Liver (tissue), 9 donors: ENCODE results near the gene KLK7. TPM values are rescaled to one million over a fixed set of nuclear protein-coding genes. Genes with fewer than 3 reads are reported as not detected.

Source experiments
- DNase-seq: peaks from one replicate; pipeline ENCODE4 v3.0.0-alpha.2; 2017; ENCODE audit warnings: low spot score
- H3K27ac ChIP-seq, 2 donors: one replicate each; pipeline ENCODE4 v1.7.0; 2013; ENCODE audit warnings: inconsistent platforms in 2 of 2, low read length in 2 of 2, control low read depth in 1 of 2, low read depth in 1 of 2, mild to moderate bottlenecking in 1 of 2
- H3K27me3 ChIP-seq, 4 donors: one replicate each; pipeline versions ENCODE4 v1.6.1 to v1.7.0; 2013; ENCODE audit warnings: low read length in 3 of 4, inconsistent platforms in 1 of 4, mild to moderate bottlenecking in 1 of 4, moderate library complexity in 1 of 4; ENCODE audit not compliant: control insufficient read depth in 4 of 4, insufficient read depth in 4 of 4
- H3K36me3 ChIP-seq, 4 donors: one replicate each; pipeline versions ENCODE4 v1.6.1 to v1.7.0; 2013; ENCODE audit warnings: low read length in 3 of 4, mild to moderate bottlenecking in 3 of 4, low read depth in 1 of 4, moderate library complexity in 1 of 4; ENCODE audit not compliant: control insufficient read depth in 4 of 4, insufficient read depth in 3 of 4
- H3K4me1 ChIP-seq, 4 donors: one replicate each; pipeline versions ENCODE4 v1.6.1 to v1.7.0; 2013; ENCODE audit warnings: low read length in 3 of 4, mild to moderate bottlenecking in 3 of 4, moderate library complexity in 1 of 4; ENCODE audit not compliant: control insufficient read depth in 4 of 4, insufficient read depth in 4 of 4
- H3K4me3 ChIP-seq, 3 donors: one replicate each; pipeline versions ENCODE4 v1.6.1 to v1.7.0; 2013; ENCODE audit warnings: low read length in 3 of 3, control low read depth in 1 of 3, low read depth in 1 of 3, mild to moderate bottlenecking in 1 of 3
- H3K9ac ChIP-seq, 2 donors: one replicate each; pipeline ENCODE4 v1.7.0; 2013; ENCODE audit warnings: low read length in 2 of 2, mild to moderate bottlenecking in 2 of 2, moderate library complexity in 2 of 2, control low read depth in 1 of 2, low read depth in 1 of 2
- H3K9me3 ChIP-seq, 4 donors: one replicate each; pipeline versions ENCODE4 v1.6.1 to v1.7.0; 2013; ENCODE audit warnings: low read length in 3 of 4; ENCODE audit not compliant: control insufficient read depth in 4 of 4
- ATF3 ChIP-seq: IDR thresholded peaks from 2 replicates; pipeline ENCODE4 v1.6.1; 2016; ENCODE audit warnings: antibody characterized with exemption
- EGR1 ChIP-seq, 2 donors: IDR thresholded peaks; 2 replicates each; pipeline ENCODE4 v1.6.1; 2016 to 2018; ENCODE audit warnings: antibody characterized with exemption in 2 of 2, low read depth in 2 of 2
- FOXA1 ChIP-seq: IDR thresholded peaks from 2 replicates; pipeline ENCODE4 v1.6.1; 2016; ENCODE audit warnings: antibody characterized with exemption
- FOXA2 ChIP-seq: IDR thresholded peaks from 2 replicates; pipeline ENCODE4 v1.6.1; 2016; ENCODE audit warnings: antibody characterized with exemption
- GABPA ChIP-seq, 2 donors: IDR thresholded peaks in 1 of 2; conservative IDR thresholded peaks in 1 of 2; 2 replicates each; pipeline ENCODE4 v1.6.1; 2016; ENCODE audit warnings: antibody characterized with exemption in 2 of 2, mild to moderate bottlenecking in 1 of 2, moderate library complexity in 1 of 2
- HNF4A ChIP-seq, 2 donors: conservative IDR thresholded peaks; 2 replicates each; pipeline ENCODE4 v1.6.1; 2016; ENCODE audit warnings: antibody characterized with exemption in 2 of 2, mild to moderate bottlenecking in 2 of 2
- HNF4G ChIP-seq: IDR thresholded peaks from 2 replicates; pipeline ENCODE4 v1.6.1; 2016; ENCODE audit warnings: antibody characterized with exemption
- JUND ChIP-seq, 2 donors: IDR thresholded peaks; 2 replicates each; pipeline ENCODE4 v1.6.1; 2016; ENCODE audit warnings: antibody characterized with exemption in 2 of 2
- MAX ChIP-seq: IDR thresholded peaks from 2 replicates; pipeline ENCODE4 v1.6.1; 2016; ENCODE audit warnings: antibody characterized with exemption
- NR2F2 ChIP-seq: IDR thresholded peaks from 2 replicates; pipeline ENCODE4 v1.6.1; 2016; ENCODE audit warnings: antibody characterized with exemption
- RAD21 ChIP-seq, 2 donors: IDR thresholded peaks; 2 replicates each; pipeline ENCODE4 v1.6.1; 2016; ENCODE audit warnings: antibody characterized with exemption in 2 of 2, mild to moderate bottlenecking in 2 of 2
- RXRA ChIP-seq, 2 donors: IDR thresholded peaks; 2 replicates each; pipeline ENCODE4 v1.6.1; 2017 to 2018; ENCODE audit warnings: antibody characterized with exemption in 2 of 2, mild to moderate bottlenecking in 1 of 2
- SP1 ChIP-seq: IDR thresholded peaks from 2 replicates; pipeline ENCODE4 v1.6.1; 2018; ENCODE audit warnings: antibody characterized with exemption, mild to moderate bottlenecking
- TAF1 ChIP-seq: conservative IDR thresholded peaks from 2 replicates; pipeline ENCODE4 v1.6.1; 2016; ENCODE audit warnings: antibody characterized with exemption, mild to moderate bottlenecking
- YY1 ChIP-seq: IDR thresholded peaks from 2 replicates; pipeline ENCODE4 v1.6.1; 2016; ENCODE audit warnings: antibody characterized with exemption, mild to moderate bottlenecking
- ZBTB33 ChIP-seq: IDR thresholded peaks from 2 replicates; pipeline ENCODE4 v1.6.1; 2016; ENCODE audit warnings: antibody characterized with exemption
- WGBS: extraction: QIAGEN DNeasy Blood & Tissue Kit; methylation state at CpG from one replicate; pipeline ENCODE4 v1.1.7; 2013; 5-methylcytosine and 5-hydroxymethylcytosine counted together
- polyA plus RNA-seq, 2 donors: library from polyadenylated mRNA; stranded (reverse) in 1 of 2; unstranded in 1 of 2; fragments of 200-250 nt in 1 of 2; fragments of >200 nt in 1 of 2; fragmentation: Nextera tagmentation in 1 of 2; extraction: Ambion mirVana in 1 of 2; gene quantifications; one replicate each; pipeline versions ENCODE4 v1.2.1 to v1.2.3, GENCODE V29; 2013 to 2015
- total RNA-seq, 2 donors: library from RNA; depleted of rRNA; stranded (reverse); fragments of >200 nt; gene quantifications; one replicate each; pipeline ENCODE4 v1.2.3, GENCODE V29; 2014
- TF ChIP-seq, protein P1 (sequence below): fragments of 150-350 bp; IDR thresholded peaks from 2 replicates; pipeline ENCODE4 v1.5.1; 2017; ENCODE audit warnings: improper control_type of control experiment, low read depth, low read length; ENCODE audit not compliant: missing input control
- donor health status: healthy.
- donor health status: healthy.
- donor health status: healthy.
- donor health status: healthy.
- donor health status: healthy.

KLK7 gene
- total and polyA plus RNA-seq, 4 donors: not detected

- Histone ChIP-seq H3K27ac (no peak overlapping the region), H3K9ac (no peak overlapping the region), H3K9me3 (peaks cover 0 to 3% (median 0%) of the 10 kb centered on the region in 4 donors), H3K4me1 (no peaks in the 10 kb centered on the region), H3K4me3 (no peak overlapping the region), H3K36me3 (no peaks in the 10 kb centered on the region), H3K27me3 (peaks cover 0 to 8% (median 0%) of the 10 kb centered on the region in 4 donors)
- 61% methylated on average over 6 of the region's 6 CpGs for WGBS
- no peak for TF ChIP-seq NR2F2
- TF ChIP-seq TAF1: no peak
- TF ChIP-seq RXRA (IDR thresholded peaks at IDR 0.05): no peak
- TF ChIP-seq FOXA2: no peak
- TF ChIP-seq RAD21 (IDR thresholded peaks at IDR 0.05): no peak
- no peak for TF ChIP-seq HNF4A (conservative IDR thresholded peaks at IDR 0.05)
- no peak for TF ChIP-seq EGR1 (IDR thresholded peaks at IDR 0.05; ENCODE audit: low read depth in 2 of 2)
- TF ChIP-seq FOXA1: no peak
- no peak for TF ChIP-seq ZBTB33
- TF ChIP-seq GABPA (IDR thresholded peaks at IDR 0.05 in 1 of 2, conservative IDR thresholded peaks at IDR 0.05 in 1 of 2): no peak
- no peak for TF ChIP-seq YY1
- TF ChIP-seq ATF3: no peak
- no peak for TF ChIP-seq HNF4G
- TF ChIP-seq SP1: no peak
- TF ChIP-seq, protein P1, sequence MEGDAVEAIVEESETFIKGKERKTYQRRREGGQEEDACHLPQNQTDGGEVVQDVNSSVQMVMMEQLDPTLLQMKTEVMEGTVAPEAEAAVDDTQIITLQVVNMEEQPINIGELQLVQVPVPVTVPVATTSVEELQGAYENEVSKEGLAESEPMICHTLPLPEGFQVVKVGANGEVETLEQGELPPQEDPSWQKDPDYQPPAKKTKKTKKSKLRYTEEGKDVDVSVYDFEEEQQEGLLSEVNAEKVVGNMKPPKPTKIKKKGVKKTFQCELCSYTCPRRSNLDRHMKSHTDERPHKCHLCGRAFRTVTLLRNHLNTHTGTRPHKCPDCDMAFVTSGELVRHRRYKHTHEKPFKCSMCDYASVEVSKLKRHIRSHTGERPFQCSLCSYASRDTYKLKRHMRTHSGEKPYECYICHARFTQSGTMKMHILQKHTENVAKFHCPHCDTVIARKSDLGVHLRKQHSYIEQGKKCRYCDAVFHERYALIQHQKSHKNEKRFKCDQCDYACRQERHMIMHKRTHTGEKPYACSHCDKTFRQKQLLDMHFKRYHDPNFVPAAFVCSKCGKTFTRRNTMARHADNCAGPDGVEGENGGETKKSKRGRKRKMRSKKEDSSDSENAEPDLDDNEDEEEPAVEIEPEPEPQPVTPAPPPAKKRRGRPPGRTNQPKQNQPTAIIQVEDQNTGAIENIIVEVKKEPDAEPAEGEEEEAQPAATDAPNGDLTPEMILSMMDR: no peak
- TF ChIP-seq MAX: no peak
- TF ChIP-seq JUND (IDR thresholded peaks at IDR 0.05): no peak
- DNase-seq: no peak
These were observed 41.7 kb upstream of the KLK7 start for GRCh38 chr19:51025401-51025800.

DNA sequence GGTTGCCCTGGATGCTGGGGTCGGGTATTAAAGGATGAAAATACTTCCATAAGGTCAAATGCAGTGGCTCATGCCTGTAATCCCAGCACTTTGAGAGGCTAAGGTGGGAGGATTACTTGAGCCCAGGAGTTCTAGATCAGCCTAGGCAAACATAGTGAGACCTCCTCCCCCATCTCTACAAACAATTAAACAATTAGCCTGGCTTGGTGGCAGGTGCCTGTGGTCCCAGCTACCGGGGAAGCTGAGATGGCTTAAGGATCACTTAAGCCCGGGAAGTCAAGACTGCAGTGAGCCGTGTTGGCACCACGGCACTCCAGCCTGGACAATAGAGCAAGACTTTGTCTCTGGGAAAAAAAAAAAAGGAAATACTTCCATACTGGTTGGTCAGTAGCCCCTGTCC lies 41.2 kb upstream of the KLK7 start:
- H3K9ac ChIP-seq: no peak overlapping the region
- peaks cover 0 to under 1% (median 0%) of the 10 kb centered on the region in 4 donors for H3K9me3 ChIP-seq
- H3K27me3 ChIP-seq: peaks cover 0 to 8% (median 0%) of the 10 kb centered on the region in 4 donors
- H3K36me3 ChIP-seq: no peaks in the 10 kb centered on the region
- peaks cover 0 to 4% (median 0%) of the 10 kb centered on the region in 4 donors for H3K4me1 ChIP-seq
- WGBS: 25% methylated on average over 5 of the region's 5 CpGs
- no peak overlapping the region for H3K4me3 ChIP-seq
- no peak for DNase-seq
- no peak overlapping the region for H3K27ac ChIP-seq
- TF ChIP-seq JUND (IDR thresholded peaks at IDR 0.05): no peak
- TF ChIP-seq TAF1: no peak
- TF ChIP-seq HNF4G: no peak
- no peak for TF ChIP-seq FOXA1
- no peak for TF ChIP-seq MAX
- no peak for TF ChIP-seq YY1
- no peak for TF ChIP-seq HNF4A (conservative IDR thresholded peaks at IDR 0.05)
- TF ChIP-seq RXRA (IDR thresholded peaks at IDR 0.05): no peak
- TF ChIP-seq GABPA (IDR thresholded peaks at IDR 0.05 in 1 of 2, conservative IDR thresholded peaks at IDR 0.05 in 1 of 2): no peak
- TF ChIP-seq FOXA2: no peak
- TF ChIP-seq SP1: no peak
- no peak for TF ChIP-seq ZBTB33
- TF ChIP-seq RAD21 (IDR thresholded peaks at IDR 0.05): no peak
- TF ChIP-seq, protein P1: no peak
- no peak for TF ChIP-seq NR2F2
- TF ChIP-seq ATF3: no peak
- no peak for TF ChIP-seq EGR1 (IDR thresholded peaks at IDR 0.05; ENCODE audit: low read depth in 2 of 2)
